Vagina (tissue), 2 donors: ENCODE data around the gene SUPT3H.

Experiments
- POLR2A ChIP-seq, 2 donors: fragments of 450-650 bp; IDR thresholded peaks; one replicate each; pipeline ENCODE4 v1.6.1; 2017; ENCODE audit warnings: antibody characterized with exemption in 2 of 2, mild to moderate bottlenecking in 2 of 2, moderate library complexity in 2 of 2
- POLR2AphosphoS5 ChIP-seq, 2 donors: sonication (generic); formaldehyde crosslinking; IDR thresholded peaks; one replicate each; pipeline ENCODE4 v1.9.0; 2017; ENCODE audit warnings: antibody characterized with exemption in 2 of 2, mild to moderate bottlenecking in 2 of 2, low read depth in 1 of 2; ENCODE audit not compliant: insufficient read depth in 1 of 2
- TF ChIP-seq, protein P1 (sequence below), 3 experiments: fragments of 450-650 bp in 2 of 3; fragments of 200-600 bp in 1 of 3; sonication (generic) in 1 of 3; IDR thresholded peaks; one replicate each; pipeline ENCODE4 v1.5.1; 2017 to 2019; ENCODE audit warnings: antibody characterized with exemption in 3 of 3, mild to moderate bottlenecking in 2 of 3, moderate library complexity in 2 of 3

GRCh38 chr6:45057711-45058110 lies 320.0 kb downstream of the SUPT3H start:
- TF ChIP-seq POLR2A (IDR thresholded peaks at IDR 0.05) = no peak
- TF ChIP-seq, protein P1, sequence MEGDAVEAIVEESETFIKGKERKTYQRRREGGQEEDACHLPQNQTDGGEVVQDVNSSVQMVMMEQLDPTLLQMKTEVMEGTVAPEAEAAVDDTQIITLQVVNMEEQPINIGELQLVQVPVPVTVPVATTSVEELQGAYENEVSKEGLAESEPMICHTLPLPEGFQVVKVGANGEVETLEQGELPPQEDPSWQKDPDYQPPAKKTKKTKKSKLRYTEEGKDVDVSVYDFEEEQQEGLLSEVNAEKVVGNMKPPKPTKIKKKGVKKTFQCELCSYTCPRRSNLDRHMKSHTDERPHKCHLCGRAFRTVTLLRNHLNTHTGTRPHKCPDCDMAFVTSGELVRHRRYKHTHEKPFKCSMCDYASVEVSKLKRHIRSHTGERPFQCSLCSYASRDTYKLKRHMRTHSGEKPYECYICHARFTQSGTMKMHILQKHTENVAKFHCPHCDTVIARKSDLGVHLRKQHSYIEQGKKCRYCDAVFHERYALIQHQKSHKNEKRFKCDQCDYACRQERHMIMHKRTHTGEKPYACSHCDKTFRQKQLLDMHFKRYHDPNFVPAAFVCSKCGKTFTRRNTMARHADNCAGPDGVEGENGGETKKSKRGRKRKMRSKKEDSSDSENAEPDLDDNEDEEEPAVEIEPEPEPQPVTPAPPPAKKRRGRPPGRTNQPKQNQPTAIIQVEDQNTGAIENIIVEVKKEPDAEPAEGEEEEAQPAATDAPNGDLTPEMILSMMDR (IDR thresholded peaks at IDR 0.05) = no peak
- TF ChIP-seq POLR2AphosphoS5 (IDR thresholded peaks at IDR 0.05; ENCODE audit: insufficient read depth in 1 of 2, low read depth in 1 of 2) = no peak
